Natural killer cell treated with Interleukin-12 subunit alpha and Interleukin-12 subunit beta and Interleukin-15 and Interleukin-18, amount 100 ng/mL, for 72 hours (primary cell): ENCODE results near the gene SCGB1A1. TPM values are rescaled to one million over a fixed set of nuclear protein-coding genes. Genes with fewer than 3 reads are reported as not detected.

ENCODE experiments used
- ATAC-seq, 2 donors: fragments of 150-1000 bp; cut with Tn5 transposase in 1 of 2; sonication (Bioruptor Pico), chemical (Tn5 transposase) in 1 of 2; 2 replicates each; pipeline ENCODE4 v1.10.0; 2021
- DNase-seq: peaks from one replicate; pipeline ENCODE4 v3.0.0; 2022; ENCODE audit warnings: low spot score
- H3K27ac Mint-ChIP-seq, 2 donors: 1 replicate in 1 of 2; 2 replicates in 1 of 2; pipeline ENCODE4 v1.8.0; 2022; ENCODE audit warnings: mixed read lengths in 2 of 2, mild to moderate bottlenecking in 1 of 2, moderate library complexity in 1 of 2
- H3K27me3 Mint-ChIP-seq, 2 donors: 1 replicate in 1 of 2; 2 replicates in 1 of 2; pipeline ENCODE4 v1.8.0; 2022; ENCODE audit warnings: mixed read lengths in 2 of 2
- H3K36me3 Mint-ChIP-seq: one replicate; pipeline ENCODE4 v1.8.0; 2022; ENCODE audit warnings: mixed read lengths
- H3K4me1 Mint-ChIP-seq, 2 donors: 1 replicate in 1 of 2; 2 replicates in 1 of 2; pipeline ENCODE4 v1.8.0; 2022; ENCODE audit warnings: low read depth in 2 of 2, mixed read lengths in 2 of 2, mild to moderate bottlenecking in 1 of 2
- H3K4me3 Mint-ChIP-seq: one replicate; pipeline ENCODE4 v1.8.0; 2022; ENCODE audit warnings: mixed read lengths
- H3K9me3 Mint-ChIP-seq: 2 replicates; pipeline ENCODE4 v1.8.0; 2022; ENCODE audit warnings: mixed read lengths
- total RNA-seq, 2 donors: library from RNA; stranded (reverse); gene quantifications; one replicate each; pipeline ENCODE4 v1.2.3, GENCODE V29; 2022

The SCGB1A1 gene
- total RNA-seq, 2 donors from 2014 or later: not detected

- Mint-ChIP-seq H3K27ac (peak overlapping the region; percentile 69 to 86), H3K4me1 (peaks cover 11 to 21% of the 10 kb centered on the region in 2 donors), H3K9me3 (no peaks in the 10 kb centered on the region), H3K27me3 (no peaks in the 10 kb centered on the region), H3K4me3 (peak overlapping the region; percentile 58), H3K36me3 (no peaks in the 10 kb centered on the region)
- ATAC-seq (no peak), DNase-seq (no peak)
Observed at GRCh38 chr11:62401811-62402210, 17.0 kb upstream of the SCGB1A1 start.

- Mint-ChIP-seq H3K4me3 (peak overlapping the region; percentile 58), H3K36me3 (no peaks in the 10 kb centered on the region), H3K27ac (peak overlapping the region; percentile 69 to 86), H3K9me3 (no peaks in the 10 kb centered on the region), H3K4me1 (peaks cover 11 to 21% of the 10 kb centered on the region in 2 donors), H3K27me3 (no peaks in the 10 kb centered on the region)
- ATAC-seq (peak; percentile 77 to 85), DNase-seq (peak; percentile 72)
Observed at GRCh38 chr11:62402226-62402959, 16.4 kb upstream of the SCGB1A1 start.

- ATAC-seq (no peak), DNase-seq (no peak)
- H3K36me3 Mint-ChIP-seq: no peaks in the 10 kb centered on the region
- peaks cover 11 to 21% of the 10 kb centered on the region in 2 donors for H3K4me1 Mint-ChIP-seq
- H3K27me3 Mint-ChIP-seq: no peaks in the 10 kb centered on the region
- H3K9me3 Mint-ChIP-seq: no peaks in the 10 kb centered on the region
- peak overlapping the region; percentile 58 for H3K4me3 Mint-ChIP-seq
- peak overlapping the region; percentile 69 to 86 for H3K27ac Mint-ChIP-seq
Observed at GRCh38 chr11:62402960-62403730, 15.7 kb upstream of the SCGB1A1 start.

- H3K4me1 Mint-ChIP-seq: peaks cover 11 to 17% of the 10 kb centered on the region in 2 donors
- DNase-seq: no peak
- H3K36me3 Mint-ChIP-seq: no peaks in the 10 kb centered on the region
- ATAC-seq: no peak
- peak overlapping the region in 1 of 2 donors; percentile 24 for H3K27ac Mint-ChIP-seq
- H3K9me3 Mint-ChIP-seq: no peaks in the 10 kb centered on the region
- no peak overlapping the region for H3K4me3 Mint-ChIP-seq
- no peaks in the 10 kb centered on the region for H3K27me3 Mint-ChIP-seq
Observed at GRCh38 chr11:62404435-62404834, 14.4 kb upstream of the SCGB1A1 start.

- Mint-ChIP-seq H3K27me3 (no peaks in the 10 kb centered on the region), H3K9me3 (no peaks in the 10 kb centered on the region), H3K4me1 (peaks cover 11 to 17% of the 10 kb centered on the region in 2 donors), H3K27ac (peak overlapping the region in 1 of 2 donors; percentile 24), H3K36me3 (no peaks in the 10 kb centered on the region), H3K4me3 (no peak overlapping the region)
- ATAC-seq: no peak
- DNase-seq: no peak
Observed at GRCh38 chr11:62404901-62405300, 13.9 kb upstream of the SCGB1A1 start.

- no peaks in the 10 kb centered on the region for H3K36me3 Mint-ChIP-seq
- no peaks in the 10 kb centered on the region for H3K27me3 Mint-ChIP-seq
- H3K27ac Mint-ChIP-seq: no peak overlapping the region
- H3K4me3 Mint-ChIP-seq: no peak overlapping the region
- H3K9me3 Mint-ChIP-seq: no peaks in the 10 kb centered on the region
- ATAC-seq (no peak), DNase-seq (no peak)
- H3K4me1 Mint-ChIP-seq: peaks cover 11 to 17% of the 10 kb centered on the region in 2 donors
Observed at GRCh38 chr11:62406034-62406433, 12.8 kb upstream of the SCGB1A1 start.

GRCh38 chr11:62409831-62410230 is 9.0 kb upstream of the SCGB1A1 start:
- ATAC-seq: no peak
- DNase-seq: peak; percentile 29
- H3K4me1 Mint-ChIP-seq: no peaks in the 10 kb centered on the region
- H3K9me3 Mint-ChIP-seq: no peaks in the 10 kb centered on the region
- H3K27me3 Mint-ChIP-seq: no peaks in the 10 kb centered on the region
- H3K36me3 Mint-ChIP-seq: no peaks in the 10 kb centered on the region
- H3K27ac Mint-ChIP-seq: no peak overlapping the region
- no peak overlapping the region for H3K4me3 Mint-ChIP-seq

- Mint-ChIP-seq H3K9me3 (no peaks in the 10 kb centered on the region), H3K4me1 (no peaks in the 10 kb centered on the region), H3K27me3 (no peaks in the 10 kb centered on the region), H3K27ac (no peak overlapping the region), H3K4me3 (no peak overlapping the region), H3K36me3 (no peaks in the 10 kb centered on the region)
- ATAC-seq: no peak
- peak; percentile 44 for DNase-seq
Observed at GRCh38 chr11:62410972-62411371, 7.9 kb upstream of the SCGB1A1 start.

GRCh38 chr11:62411524-62411923 is 7.3 kb upstream of the SCGB1A1 start:
- Mint-ChIP-seq H3K4me1 (no peaks in the 10 kb centered on the region), H3K4me3 (no peak overlapping the region), H3K27me3 (no peaks in the 10 kb centered on the region), H3K36me3 (no peaks in the 10 kb centered on the region), H3K9me3 (no peaks in the 10 kb centered on the region), H3K27ac (no peak overlapping the region)
- DNase-seq: no peak
- no peak for ATAC-seq

GRCh38 chr11:62413060-62413696 is 5.7 kb upstream of the SCGB1A1 start:
- ATAC-seq (no peak), DNase-seq (peak; percentile 44)
- Mint-ChIP-seq H3K4me1 (no peaks in the 10 kb centered on the region), H3K4me3 (no peak overlapping the region), H3K9me3 (no peaks in the 10 kb centered on the region), H3K36me3 (no peaks in the 10 kb centered on the region), H3K27me3 (no peaks in the 10 kb centered on the region), H3K27ac (no peak overlapping the region)

GRCh38 chr11:62416596-62416995 is 2.2 kb upstream of the SCGB1A1 start:
- Mint-ChIP-seq H3K9me3 (no peaks in the 10 kb centered on the region), H3K27ac (no peak overlapping the region), H3K36me3 (no peaks in the 10 kb centered on the region), H3K4me1 (no peaks in the 10 kb centered on the region), H3K27me3 (no peaks in the 10 kb centered on the region), H3K4me3 (no peak overlapping the region)
- ATAC-seq (no peak), DNase-seq (no peak)

- Mint-ChIP-seq H3K27me3 (no peaks in the 10 kb centered on the region), H3K27ac (no peak overlapping the region), H3K36me3 (no peaks in the 10 kb centered on the region)
Observed at GRCh38 chr11:62418136-62418535, 697 bp upstream of the SCGB1A1 start.

GRCh38 chr11:62419314-62419929 is 589 bp downstream of the SCGB1A1 start:
- no peaks in the 10 kb centered on the region for H3K9me3 Mint-ChIP-seq
- no peak overlapping the region for H3K4me3 Mint-ChIP-seq
- no peaks in the 10 kb centered on the region for H3K27me3 Mint-ChIP-seq
- no peaks in the 10 kb centered on the region for H3K36me3 Mint-ChIP-seq
- no peak overlapping the region for H3K27ac Mint-ChIP-seq
- no peak for ATAC-seq
- H3K4me1 Mint-ChIP-seq: peaks cover under 1 to 2% of the 10 kb centered on the region in 2 donors
- DNase-seq: no peak

More at GRCh38 chr11:62418136-62418535, 697 bp upstream of the SCGB1A1 start:
- ATAC-seq: no peak
- Mint-ChIP-seq H3K4me1 (no peaks in the 10 kb centered on the region), H3K9me3 (no peaks in the 10 kb centered on the region), H3K4me3 (no peak overlapping the region)
- no peak for DNase-seq
